ENCODE measurements around the gene CASTOR2.
"Not testable (repeated sequence)": the region's sequence is repeated elsewhere in the genome, so short reads cannot be mapped to it uniquely, and the experiment has no call there.

The CASTOR2 gene

DNA sequence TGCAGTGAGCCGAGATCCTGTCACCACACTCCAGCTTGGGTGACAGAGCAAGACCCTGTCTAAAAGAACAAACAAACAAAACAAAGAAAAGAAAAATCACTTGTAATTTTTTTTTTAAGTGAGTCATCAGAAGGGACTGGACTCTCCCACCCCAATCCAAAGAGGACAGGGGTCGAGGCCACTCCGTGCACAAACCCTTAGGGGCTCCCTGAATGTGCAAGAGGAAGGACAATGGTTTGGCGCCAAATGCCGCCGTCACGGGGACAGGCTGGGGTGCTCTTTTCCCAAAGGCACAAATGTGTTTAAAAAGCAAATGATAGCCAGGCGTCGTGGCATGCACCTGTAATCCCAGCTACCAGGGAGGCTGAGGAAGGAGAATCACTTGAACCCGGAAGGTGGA, 85.3 kb downstream of the CASTOR2 start:
- DNase-seq (ENCODE audit: low read depth in 2 of 2, low spot score in 1 of 2), result no peak

DNA sequence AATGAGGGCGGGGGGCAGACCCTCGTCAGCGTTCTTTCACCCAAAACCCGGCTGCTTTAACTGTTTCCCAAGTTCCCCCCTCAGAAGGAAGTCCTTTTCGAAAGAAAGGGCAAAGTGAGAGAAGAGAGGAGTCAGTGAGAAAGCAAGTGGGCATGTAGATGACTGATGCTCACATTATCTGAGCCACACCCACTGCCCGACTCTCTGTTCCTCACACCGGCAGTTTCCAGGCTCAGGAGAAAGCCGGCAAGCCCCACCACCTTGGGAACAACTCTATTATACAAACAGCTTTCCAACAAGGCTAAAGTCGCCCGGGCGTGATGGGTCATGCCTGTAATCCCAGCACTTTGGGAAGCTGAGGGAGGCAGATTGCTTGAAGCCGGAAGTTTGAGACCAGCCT, 86.0 kb downstream of the CASTOR2 start:
- DNase-seq (ENCODE audit: low read depth in 2 of 2, low spot score in 1 of 2), result no peak

DNA sequence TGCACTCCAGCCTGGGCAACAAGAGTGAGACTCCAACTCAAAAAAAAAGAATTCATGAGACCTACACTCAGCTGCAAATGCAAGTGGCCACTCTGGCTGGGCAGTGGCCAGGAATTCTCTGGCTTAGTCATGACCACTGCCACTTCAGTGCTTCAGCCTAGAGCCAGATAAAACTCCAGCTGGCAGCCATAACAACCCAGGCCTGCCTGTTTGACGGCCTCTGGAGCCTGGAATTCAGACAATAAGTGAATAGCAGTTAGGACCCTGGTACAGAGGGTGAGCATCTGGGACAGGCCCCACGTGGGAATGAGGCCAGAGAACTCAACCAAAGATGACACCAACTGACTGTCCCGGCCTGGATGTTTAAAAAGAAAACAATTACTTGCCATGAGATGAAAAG, 90.2 kb downstream of the CASTOR2 start:
- DNase-seq (ENCODE audit: low read depth in 2 of 2, low spot score in 1 of 2), result no peak

DNA sequence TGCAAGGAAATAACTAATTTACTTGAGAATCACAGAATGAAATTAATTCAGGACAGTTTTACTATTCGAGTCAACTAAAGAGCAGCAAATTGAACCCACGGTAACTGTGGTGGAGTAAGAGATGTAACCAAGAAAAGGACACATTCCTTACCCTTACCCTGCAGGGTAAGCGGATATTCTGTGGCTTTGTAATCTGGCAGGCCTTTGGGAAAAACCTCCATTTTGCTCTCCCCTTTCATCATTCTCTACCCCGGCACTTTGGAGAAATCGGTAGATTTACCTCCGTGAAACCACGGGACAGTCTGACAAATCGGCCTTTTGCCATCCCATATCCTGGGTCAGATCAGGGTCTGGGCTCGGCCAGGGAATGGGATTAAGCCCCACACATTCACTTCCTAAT, 90.7 kb downstream of the CASTOR2 start:
- no peak for DNase-seq (ENCODE audit: low read depth in 2 of 2, low spot score in 1 of 2)

DNA sequence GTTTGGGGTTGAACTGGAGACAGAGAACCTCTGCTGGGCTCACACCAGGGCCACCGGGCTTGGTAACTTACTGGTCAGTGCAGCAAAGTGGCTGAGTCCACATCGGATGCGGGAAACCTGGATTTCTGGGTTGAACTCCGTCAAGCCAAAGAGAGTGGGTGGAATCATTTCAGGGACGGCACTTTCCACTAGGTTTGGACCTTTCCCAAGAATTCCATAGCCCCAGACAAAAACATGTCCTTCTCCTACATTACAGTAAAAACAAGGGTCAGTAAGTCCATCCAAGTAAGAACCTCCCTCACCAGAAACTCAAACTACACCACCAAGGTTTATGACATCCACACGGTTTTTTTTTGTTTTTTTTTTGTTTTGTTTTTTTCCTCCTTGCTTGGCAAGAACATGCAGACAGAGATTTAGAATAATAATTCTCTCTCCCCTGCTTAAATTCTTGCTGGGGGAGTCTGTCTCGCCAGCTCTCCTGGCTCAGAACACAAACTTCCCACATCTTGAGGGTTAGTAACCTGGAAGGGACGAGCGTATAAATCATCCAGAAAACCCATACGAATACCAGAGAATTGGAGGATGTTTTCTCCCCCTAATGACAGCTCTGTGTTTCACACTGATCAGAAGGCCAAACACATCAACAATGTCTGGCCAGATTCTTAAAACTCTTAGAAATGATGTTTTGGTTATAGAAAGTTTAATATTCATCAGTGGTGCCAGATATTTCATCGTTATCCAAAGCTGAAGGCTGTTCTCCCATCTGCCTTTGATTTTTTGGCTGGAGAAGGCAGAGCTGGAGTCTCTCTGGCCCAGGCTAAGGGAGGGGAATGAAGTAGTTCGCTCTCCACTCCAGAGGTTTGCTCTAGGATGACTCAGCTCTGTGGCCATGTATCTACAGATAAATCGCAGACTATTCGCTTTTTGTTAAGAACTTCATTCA, 91.6 kb downstream of the CASTOR2 start:
- DNase-seq (ENCODE audit: low read depth in 2 of 2, low spot score in 1 of 2), result no peak

DNA sequence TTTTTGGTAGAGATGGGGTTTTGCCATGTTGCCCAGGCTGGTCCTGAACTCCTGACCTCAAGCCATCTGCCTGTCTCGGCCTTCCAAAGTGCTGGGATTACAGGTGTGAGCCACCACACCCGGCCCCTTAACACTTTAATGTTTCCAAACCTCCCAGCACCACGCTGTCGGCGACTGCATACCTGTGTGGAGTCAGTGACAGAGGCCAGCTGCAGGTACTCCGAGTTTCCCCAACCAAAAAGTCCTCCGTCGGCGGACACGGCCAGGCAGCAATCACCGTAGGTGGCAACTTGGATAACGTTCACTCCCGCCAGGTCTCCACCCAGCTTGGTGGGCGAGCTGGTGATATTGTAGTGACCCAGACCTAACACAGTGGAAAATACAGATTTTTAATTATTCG, 93.9 kb downstream of the CASTOR2 start:
- no peak for DNase-seq (ENCODE audit: low read depth in 2 of 2, low spot score in 1 of 2)

DNA sequence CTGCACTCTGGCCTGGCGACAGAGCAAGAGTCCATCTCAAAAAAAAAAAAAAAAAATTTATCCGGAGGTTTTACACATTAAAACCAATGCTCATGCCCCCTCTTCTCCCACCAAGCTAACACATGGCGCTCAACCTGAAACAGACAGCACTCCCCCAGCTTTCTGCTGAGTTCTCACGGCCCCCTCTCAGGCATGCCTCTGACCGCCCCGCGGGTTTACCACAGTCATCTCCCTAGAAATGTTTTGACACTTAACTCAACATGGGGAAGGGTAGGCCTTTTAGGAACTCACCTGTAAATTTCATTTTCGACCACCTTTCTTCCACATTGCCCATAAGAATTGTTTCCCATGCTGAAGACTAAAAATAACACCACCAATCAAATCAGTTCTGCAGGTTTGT, 99.8 kb downstream of the CASTOR2 start:
- no peak for DNase-seq (ENCODE audit: low read depth in 2 of 2, low spot score in 1 of 2)

DNA sequence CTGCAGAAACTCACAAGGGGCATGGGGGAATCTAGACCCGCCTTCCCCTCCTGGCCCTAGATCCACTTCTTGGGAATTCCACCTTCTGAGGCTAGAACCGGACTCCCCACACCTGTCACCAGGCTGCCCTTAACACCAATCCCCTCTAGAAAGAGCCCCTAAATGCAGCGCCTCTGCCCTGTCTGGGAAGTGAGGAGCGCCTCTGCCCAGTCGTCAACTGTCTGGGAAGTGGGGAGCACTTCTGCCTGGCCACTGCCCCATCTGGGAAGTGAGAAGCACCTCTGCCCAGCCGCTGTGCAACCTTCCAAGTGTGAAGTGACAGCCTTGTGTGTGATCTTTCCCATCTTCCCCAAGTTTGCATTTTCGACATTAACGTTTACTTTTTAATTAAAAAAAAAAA, 100.3 kb downstream of the CASTOR2 start:
- no peak for DNase-seq (ENCODE audit: low read depth in 2 of 2, low spot score in 1 of 2)

DNA sequence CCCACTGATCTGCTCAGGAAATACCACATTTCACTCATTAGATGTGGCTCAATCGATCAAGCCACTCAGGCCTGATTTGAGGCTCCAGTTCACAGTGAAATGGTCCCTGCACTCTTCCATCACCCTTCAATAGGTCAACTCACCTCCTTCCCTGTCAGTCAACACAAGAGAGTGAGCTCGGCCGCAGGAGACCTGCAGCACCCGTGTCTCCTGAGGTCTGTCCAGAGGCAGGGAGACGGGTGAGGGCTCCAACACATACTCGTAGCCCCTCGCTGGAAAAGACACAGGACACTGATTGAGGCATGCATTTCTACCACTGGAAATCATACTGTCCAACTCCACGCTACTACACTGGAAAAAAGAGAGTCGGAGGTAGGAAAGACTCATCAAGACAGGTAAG, 102.0 kb downstream of the CASTOR2 start:
- no peak for DNase-seq (ENCODE audit: low read depth in 2 of 2, low spot score in 1 of 2)

DNA sequence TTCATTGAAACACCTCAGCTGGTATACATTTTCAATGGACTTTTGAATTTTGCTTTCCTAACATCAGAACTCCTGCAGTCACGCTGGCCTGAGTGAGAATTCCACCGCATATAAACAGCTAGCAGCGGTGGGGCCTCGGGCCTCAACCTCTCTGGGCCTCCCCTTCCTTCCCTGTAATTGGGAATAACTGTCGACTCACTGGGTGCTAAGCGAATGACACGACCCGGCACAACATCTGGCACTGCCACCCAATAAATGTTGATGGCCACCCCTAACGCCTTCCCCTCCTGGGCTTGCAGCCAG, 108.4 kb downstream of the CASTOR2 start:
- no peak for DNase-seq (ENCODE audit: low read depth in 2 of 2, low spot score in 1 of 2)

DNA sequence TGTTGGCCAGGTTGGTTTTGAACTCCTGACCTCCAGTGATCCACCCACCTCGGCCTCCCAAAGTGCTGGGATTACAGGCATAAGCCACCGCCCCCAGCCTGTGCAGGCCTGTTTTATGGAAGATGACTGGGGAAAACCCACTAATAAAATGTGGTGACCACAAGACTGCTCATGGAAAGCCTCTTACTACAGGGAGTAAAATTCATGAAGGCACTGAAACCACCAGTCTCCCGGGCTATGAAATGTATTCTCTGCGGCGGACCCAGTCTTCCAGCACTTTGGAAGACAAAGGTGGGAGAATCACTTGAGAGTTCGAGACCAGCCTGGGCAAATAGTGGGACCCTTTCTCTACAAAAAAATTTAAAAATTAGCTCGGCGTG, 109.7 kb downstream of the CASTOR2 start:
- not testable (repeated sequence) for DNase-seq (ENCODE audit: low read depth in 2 of 2, low spot score in 1 of 2)
